Rectal smooth muscle tissue (tissue), 1 donor: ENCODE measurements around the gene ARHGAP6.

Experiments
- H3K27ac ChIP-seq: one replicate; pipeline ENCODE4 v1.7.0; 2013; ENCODE audit warnings: low read depth, low read length, inconsistent platforms
- H3K27me3 ChIP-seq: one replicate; pipeline ENCODE4 v1.7.0; 2013; ENCODE audit warnings: low read length; ENCODE audit not compliant: control insufficient read depth, insufficient read depth
- H3K36me3 ChIP-seq: one replicate; pipeline ENCODE4 v1.7.0; 2013; ENCODE audit warnings: low read length; ENCODE audit not compliant: control insufficient read depth, insufficient read depth
- H3K4me1 ChIP-seq: one replicate; pipeline ENCODE4 v1.7.0; 2013; ENCODE audit warnings: low read length; ENCODE audit not compliant: control insufficient read depth, insufficient read depth
- H3K4me3 ChIP-seq: one replicate; pipeline ENCODE4 v1.7.0; 2013; ENCODE audit warnings: low read length
- H3K9ac ChIP-seq: one replicate; pipeline ENCODE4 v1.7.0; 2013; ENCODE audit warnings: low read length

ARHGAP6 gene

GRCh38 chrX:11435568-11435967, 230.2 kb downstream of the ARHGAP6 start:
- Histone ChIP-seq H3K27ac (no peak overlapping the region), H3K4me3 (no peak overlapping the region), H3K4me1 (peaks cover 4% of the 10 kb centered on the region), H3K36me3 (no peaks in the 10 kb centered on the region), H3K9ac (no peak overlapping the region), H3K27me3 (no peaks in the 10 kb centered on the region)

GRCh38 chrX:11434607-11435006, 231.1 kb downstream of the ARHGAP6 start:
- no peaks in the 10 kb centered on the region for H3K27me3 ChIP-seq
- H3K27ac ChIP-seq: no peak overlapping the region
- no peak overlapping the region for H3K9ac ChIP-seq
- H3K4me1 ChIP-seq: peaks cover 4% of the 10 kb centered on the region
- no peak overlapping the region for H3K4me3 ChIP-seq
- no peaks in the 10 kb centered on the region for H3K36me3 ChIP-seq

- H3K27me3 ChIP-seq: no peaks in the 10 kb centered on the region
- no peak overlapping the region for H3K4me3 ChIP-seq
- peak overlapping the region; percentile 27 for H3K27ac ChIP-seq
- H3K36me3 ChIP-seq: no peaks in the 10 kb centered on the region
- H3K9ac ChIP-seq: no peak overlapping the region
- H3K4me1 ChIP-seq: peaks cover 4% of the 10 kb centered on the region
These were observed 233.9 kb downstream of the ARHGAP6 start for GRCh38 chrX:11431786-11432185.

DNA sequence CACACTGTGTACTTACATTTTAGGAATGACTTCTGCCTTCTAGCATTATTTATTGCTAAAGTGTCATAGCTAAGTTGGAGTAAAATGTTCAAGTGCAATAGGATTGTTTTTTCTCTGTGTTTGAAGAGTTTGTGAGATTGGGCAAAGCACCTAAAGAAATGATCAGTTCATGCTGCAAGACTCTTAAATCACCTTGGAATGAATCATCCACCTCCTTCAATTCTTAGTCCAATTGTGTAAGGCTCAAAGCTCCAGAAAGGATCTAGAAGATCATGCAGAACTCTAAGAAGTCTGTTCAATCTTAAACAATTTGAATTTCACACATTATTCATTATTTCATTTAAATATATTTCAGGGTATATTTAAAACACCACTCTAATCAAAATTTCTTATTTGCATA, 235.4 kb downstream of the ARHGAP6 start:
- no peak overlapping the region for H3K4me3 ChIP-seq
- no peaks in the 10 kb centered on the region for H3K36me3 ChIP-seq
- H3K27me3 ChIP-seq: no peaks in the 10 kb centered on the region
- H3K9ac ChIP-seq: no peak overlapping the region
- H3K4me1 ChIP-seq: peaks cover 4% of the 10 kb centered on the region
- no peak overlapping the region for H3K27ac ChIP-seq

- no peak overlapping the region for H3K4me3 ChIP-seq
- peaks cover 4% of the 10 kb centered on the region for H3K4me1 ChIP-seq
- H3K36me3 ChIP-seq: no peaks in the 10 kb centered on the region
- no peak overlapping the region for H3K9ac ChIP-seq
- no peak overlapping the region for H3K27ac ChIP-seq
- H3K27me3 ChIP-seq: no peaks in the 10 kb centered on the region
These were observed 236.1 kb downstream of the ARHGAP6 start for GRCh38 chrX:11429538-11430085.

DNA sequence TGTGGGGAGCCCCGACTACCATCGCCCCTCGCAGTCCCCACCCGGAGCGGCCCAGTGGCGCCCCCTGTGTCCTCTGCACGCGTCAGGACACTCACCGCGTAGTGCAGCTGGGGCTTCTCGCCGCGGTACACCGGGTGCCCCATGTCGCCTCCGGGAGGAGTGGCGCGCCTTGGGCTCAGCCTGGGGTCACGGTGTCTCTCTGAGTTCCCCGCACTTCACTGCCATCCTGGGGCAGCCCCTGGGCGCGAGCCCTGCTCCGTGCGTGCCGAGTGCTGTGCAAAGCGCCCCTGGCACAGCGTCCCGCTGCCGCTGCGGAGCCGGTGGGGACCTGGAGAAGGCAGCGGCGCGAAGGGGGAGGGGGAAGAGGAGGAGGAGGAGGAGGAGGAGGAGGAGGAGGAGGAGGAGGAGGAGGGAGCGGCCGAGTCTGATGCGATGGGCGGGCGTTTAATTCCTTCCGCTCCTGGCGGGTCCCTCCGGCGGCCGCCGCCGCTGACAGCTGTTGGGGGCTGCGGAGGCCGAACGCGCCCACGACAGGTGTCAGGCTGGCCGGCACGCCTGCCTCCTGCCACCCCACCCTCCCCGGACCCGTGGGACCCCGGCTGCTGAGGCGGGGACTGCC, 238.2 kb downstream of the ARHGAP6 start:
- H3K27me3 ChIP-seq: no peaks in the 10 kb centered on the region
- H3K9ac ChIP-seq: peak overlapping the region; percentile 32
- peak overlapping the region; percentile 82 for H3K27ac ChIP-seq
- H3K36me3 ChIP-seq: no peaks in the 10 kb centered on the region
- peak overlapping the region; percentile 72 for H3K4me3 ChIP-seq
- H3K4me1 ChIP-seq: no peaks in the 10 kb centered on the region

DNA sequence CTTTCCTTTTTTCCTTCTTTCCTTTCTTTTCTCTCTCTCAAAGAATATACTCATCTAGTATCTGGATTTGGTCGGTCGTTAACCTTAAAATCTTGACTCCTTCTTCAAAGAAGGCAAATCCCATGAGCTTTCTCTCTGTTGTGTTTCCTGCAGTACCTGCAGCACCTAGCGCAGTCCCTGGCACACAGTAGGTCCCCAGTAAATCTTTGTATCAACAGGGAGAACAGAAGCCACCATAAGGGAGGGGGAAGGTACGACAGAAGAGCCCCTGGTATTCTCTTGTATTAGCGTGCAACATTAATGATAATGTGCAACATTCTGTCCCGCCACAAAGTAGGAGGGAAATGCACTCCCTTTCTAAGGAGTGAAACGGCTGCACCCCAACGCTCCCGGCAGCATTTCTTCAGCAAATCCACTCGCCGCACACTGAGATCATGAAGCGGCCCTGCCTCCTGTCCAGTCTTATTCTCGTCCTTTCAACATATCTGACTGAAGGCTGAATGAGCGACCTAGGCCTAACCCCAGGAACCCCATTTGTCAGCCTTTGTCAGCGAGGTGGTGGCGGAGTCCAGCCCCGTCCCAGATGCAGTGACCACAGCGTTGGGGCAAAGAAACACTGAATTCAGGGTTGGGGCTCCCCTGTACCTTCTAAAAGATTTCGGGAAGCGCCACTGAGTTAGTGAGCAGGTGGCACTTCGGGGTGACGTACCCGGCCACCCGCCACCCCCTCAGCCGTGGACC, 238.8 kb downstream of the ARHGAP6 start:
- Histone ChIP-seq H3K9ac (no peak overlapping the region), H3K4me3 (peak overlapping the region; percentile 72), H3K4me1 (peaks cover 4% of the 10 kb centered on the region), H3K36me3 (no peaks in the 10 kb centered on the region), H3K27ac (peak overlapping the region; percentile 82), H3K27me3 (no peaks in the 10 kb centered on the region)

DNA sequence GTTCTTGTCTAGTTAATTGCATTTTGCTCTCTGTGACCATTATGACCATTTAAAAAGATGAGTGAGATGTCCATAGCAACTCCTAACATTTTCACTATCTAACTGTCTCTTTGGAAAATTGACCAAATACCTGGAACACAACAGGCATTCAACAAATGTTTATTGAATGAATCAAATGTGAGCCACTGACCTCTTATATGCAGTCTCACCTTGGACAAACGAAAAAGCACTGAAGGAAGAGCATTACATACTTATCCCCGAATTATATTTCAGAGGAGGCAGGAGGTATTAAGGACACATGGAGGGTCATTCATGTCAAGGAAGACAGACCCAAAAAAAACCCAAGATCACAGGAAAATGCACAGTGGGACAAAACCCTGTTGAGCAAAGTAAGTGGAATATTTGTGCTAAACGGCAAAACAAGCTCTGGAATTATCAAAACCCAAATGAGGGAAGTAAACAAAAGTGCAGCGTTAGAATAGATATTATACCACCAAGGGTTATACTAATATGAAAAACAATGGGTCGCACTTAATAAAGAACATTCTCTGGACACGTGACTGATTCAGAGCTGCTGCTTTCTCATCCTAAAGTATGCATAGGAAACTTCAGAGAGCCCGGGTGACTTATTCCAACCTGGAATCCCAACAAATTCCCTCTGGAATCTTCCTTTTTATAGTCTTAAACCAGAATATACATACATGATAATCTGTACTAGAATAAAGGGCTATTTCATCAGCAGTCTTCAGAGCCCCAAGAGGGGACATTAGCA, 240.6 kb downstream of the ARHGAP6 start:
- H3K36me3 ChIP-seq: no peaks in the 10 kb centered on the region
- peaks cover 4% of the 10 kb centered on the region for H3K4me1 ChIP-seq
- no peak overlapping the region for H3K27ac ChIP-seq
- H3K4me3 ChIP-seq: no peak overlapping the region
- no peak overlapping the region for H3K9ac ChIP-seq
- H3K27me3 ChIP-seq: no peaks in the 10 kb centered on the region

DNA sequence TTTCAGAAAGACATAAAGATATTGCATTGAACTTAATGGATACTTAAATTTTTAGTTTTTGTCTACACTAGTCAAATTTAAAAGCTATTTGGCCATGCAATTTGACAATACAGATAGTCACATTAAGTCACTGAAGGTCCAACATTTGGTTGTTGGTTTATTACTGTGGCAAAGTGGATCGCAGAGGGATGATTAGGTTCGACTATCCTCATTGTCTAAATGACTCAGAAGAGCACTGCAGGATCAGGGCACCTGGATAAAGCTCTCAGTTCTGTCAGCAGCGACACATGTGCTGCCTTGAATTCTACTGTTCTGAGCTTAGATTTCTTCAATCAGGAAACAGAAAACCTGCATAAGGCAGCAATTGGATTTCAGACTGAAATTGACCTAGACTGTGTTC, 241.8 kb downstream of the ARHGAP6 start:
- Histone ChIP-seq H3K27ac (peak overlapping the region; percentile 40), H3K9ac (no peak overlapping the region), H3K27me3 (no peaks in the 10 kb centered on the region), H3K36me3 (no peaks in the 10 kb centered on the region), H3K4me1 (peaks cover 4% of the 10 kb centered on the region), H3K4me3 (no peak overlapping the region)

GRCh38 chrX:11423362-11423818, 242.3 kb downstream of the ARHGAP6 start:
- Histone ChIP-seq H3K36me3 (no peaks in the 10 kb centered on the region), H3K27ac (peak overlapping the region; percentile 40), H3K4me1 (peaks cover 4% of the 10 kb centered on the region), H3K4me3 (no peak overlapping the region), H3K27me3 (no peaks in the 10 kb centered on the region), H3K9ac (no peak overlapping the region)

GRCh38 chrX:11422525-11422857, 243.2 kb downstream of the ARHGAP6 start:
- Histone ChIP-seq H3K36me3 (no peaks in the 10 kb centered on the region), H3K27ac (peak overlapping the region; percentile 83), H3K9ac (no peak overlapping the region), H3K4me3 (no peak overlapping the region), H3K27me3 (no peaks in the 10 kb centered on the region), H3K4me1 (peaks cover 4% of the 10 kb centered on the region)

- H3K27me3 ChIP-seq: no peaks in the 10 kb centered on the region
- H3K27ac ChIP-seq: peak overlapping the region; percentile 83
- H3K9ac ChIP-seq: no peak overlapping the region
- H3K36me3 ChIP-seq: no peaks in the 10 kb centered on the region
- H3K4me3 ChIP-seq: no peak overlapping the region
- H3K4me1 ChIP-seq: peaks cover 4% of the 10 kb centered on the region
These were observed 243.8 kb downstream of the ARHGAP6 start for GRCh38 chrX:11421805-11422524.
